GM23248 (cell line): ENCODE data around the gene CST9L. TPM values are rescaled to one million over a fixed set of nuclear protein-coding genes. Genes with fewer than 3 reads are reported as not detected.

Experiments used
- DNase-seq: peaks from one replicate; pipeline ENCODE4 v3.0.0-alpha.2; 2015
- H2AFZ ChIP-seq: fragments of 200-600 bp; sonication (generic); 2 replicates; pipeline ENCODE4 v1.6.1; 2016; ENCODE audit warnings: antibody characterized with exemption
- H3F3A ChIP-seq: fragments of 200-600 bp; sonication (generic); 2 replicates; pipeline ENCODE4 v1.6.1; 2016; ENCODE audit warnings: mild to moderate bottlenecking, antibody characterized with exemption, mixed run types; ENCODE audit not compliant: insufficient read depth
- H3K27ac ChIP-seq: fragments of 200-600 bp; sonication (generic); 2 replicates; pipeline ENCODE4 v1.5.1; 2016; ENCODE audit warnings: mild to moderate bottlenecking
- H3K27me3 ChIP-seq: fragments of 200-600 bp; sonication (generic); replicated peaks from 2 replicates; pipeline ENCODE4 v1.6.1; 2016; ENCODE audit warnings: mild to moderate bottlenecking; ENCODE audit not compliant: insufficient read depth
- H3K36me3 ChIP-seq: fragments of 200-600 bp; sonication (generic); 2 replicates; pipeline ENCODE4 v1.6.1; 2016; ENCODE audit warnings: low read depth, mild to moderate bottlenecking
- H3K4me1 ChIP-seq: fragments of 200-600 bp; sonication (generic); 2 replicates; pipeline ENCODE4 v1.6.1; 2016; ENCODE audit warnings: mild to moderate bottlenecking; ENCODE audit not compliant: insufficient read depth
- H3K4me2 ChIP-seq: fragments of 200-600 bp; sonication (generic); one replicate; pipeline ENCODE4 v1.6.1; 2016; ENCODE audit warnings: mild to moderate bottlenecking; ENCODE audit not compliant: unreplicated experiment
- H3K4me3 ChIP-seq: fragments of 200-600 bp; sonication (generic); 2 replicates; pipeline ENCODE4 v1.5.1; 2016; ENCODE audit warnings: mild to moderate bottlenecking
- H3K79me2 ChIP-seq: fragments of 200-600 bp; sonication (generic); 2 replicates; pipeline ENCODE4 v1.6.1; 2016; ENCODE audit warnings: mild to moderate bottlenecking; ENCODE audit not compliant: insufficient read depth
- H3K9ac ChIP-seq: fragments of 200-600 bp; sonication (generic); 2 replicates; pipeline ENCODE4 v1.6.1; 2016; ENCODE audit warnings: mild to moderate bottlenecking
- H3K9me2 ChIP-seq: fragments of 200-600 bp; sonication (generic); 2 replicates; pipeline ENCODE4 v1.6.1; 2016; ENCODE audit warnings: mixed run types, mild to moderate bottlenecking, moderate library complexity; ENCODE audit not compliant: insufficient read depth
- H3K9me3 ChIP-seq: fragments of 200-600 bp; sonication (generic); one replicate; pipeline ENCODE4 v1.6.1; 2017; ENCODE audit warnings: low read depth
- H4K20me1 ChIP-seq: fragments of 200-600 bp; sonication (generic); 2 replicates; pipeline ENCODE4 v1.6.0; 2016; ENCODE audit not compliant: insufficient read depth
- EZH2 ChIP-seq: fragments of 200-600 bp; sonication (generic); IDR thresholded peaks from 2 replicates; pipeline ENCODE4 v1.6.1; 2018; ENCODE audit warnings: antibody characterized with exemption, mild to moderate bottlenecking; ENCODE audit not compliant: insufficient read depth, poor library complexity, severe bottlenecking
- EZH2phosphoT487 ChIP-seq: fragments of 200-600 bp; sonication (generic); IDR thresholded peaks from 2 replicates; pipeline ENCODE4 v1.6.1; 2018; ENCODE audit warnings: antibody characterized with exemption, moderate library complexity, mild to moderate bottlenecking, low read depth; ENCODE audit not compliant: insufficient read depth
- WGBS, 2 experiments: methylation state at CpG; one replicate each; pipeline ENCODE4 v1.1.6; 2015 to 2017; ENCODE audit warnings: low lambda C conversion rate in 2 of 2, low coverage in 1 of 2; ENCODE audit errors: missing lambda C conversion rate in 2 of 2; 5-methylcytosine and 5-hydroxymethylcytosine counted together
- in situ Hi-C: fragments of 300-500 bp; cut with MboI; formaldehyde crosslinking; loops from 2 replicates; pipeline ENCODE4 v1.15.0; 2020
- polyA plus RNA-seq: library from polyadenylated mRNA; unstranded; fragments of >200 nt; fragmentation: Nextera tagmentation; extraction: Ambion mirVana; gene quantifications from 2 replicates; pipeline ENCODE4 v1.2.1, GENCODE V29; 2016
- total RNA-seq: library from RNA; depleted of rRNA; stranded (reverse); fragments of >200 nt; shearing (Covaris generic); gene quantifications from 2 replicates; pipeline ENCODE4 v1.2.3, GENCODE V29; 2014

The CST9L gene
- total and polyA plus RNA-seq, 2 experiments from 2014 or later: not detected

DNA sequence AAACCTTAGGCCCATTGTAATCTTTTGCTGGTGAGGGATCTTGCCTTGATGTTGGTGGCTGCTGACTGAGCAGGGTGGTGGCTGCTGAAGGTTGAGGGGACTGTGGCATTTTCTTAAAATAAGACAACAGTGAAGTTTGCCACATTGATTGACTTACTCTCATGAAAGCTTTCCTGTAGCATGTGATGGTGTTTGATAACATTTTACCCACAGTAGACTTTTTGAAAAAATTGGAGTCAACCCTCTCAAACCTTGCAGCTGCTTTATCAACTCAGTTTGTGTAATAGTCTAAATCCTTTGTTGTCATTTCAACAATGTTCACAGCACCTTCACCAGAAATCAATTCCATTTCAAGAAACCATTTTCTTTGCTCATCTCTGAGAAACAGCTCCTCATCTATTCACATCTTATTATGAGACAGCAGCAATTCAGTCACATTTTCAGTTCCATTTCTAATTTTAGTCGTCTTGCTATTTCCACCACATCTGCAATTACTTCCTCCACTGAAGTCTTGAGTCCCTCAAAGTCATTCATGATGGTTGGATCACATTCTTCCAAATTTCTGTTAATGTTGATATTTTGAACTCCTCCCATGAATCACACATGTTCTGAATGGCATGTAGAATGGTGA, 37.2 kb downstream of the CST9L start:
- TF ChIP-seq EZH2 (no peak), EZH2phosphoT487 (no peak)

DNA sequence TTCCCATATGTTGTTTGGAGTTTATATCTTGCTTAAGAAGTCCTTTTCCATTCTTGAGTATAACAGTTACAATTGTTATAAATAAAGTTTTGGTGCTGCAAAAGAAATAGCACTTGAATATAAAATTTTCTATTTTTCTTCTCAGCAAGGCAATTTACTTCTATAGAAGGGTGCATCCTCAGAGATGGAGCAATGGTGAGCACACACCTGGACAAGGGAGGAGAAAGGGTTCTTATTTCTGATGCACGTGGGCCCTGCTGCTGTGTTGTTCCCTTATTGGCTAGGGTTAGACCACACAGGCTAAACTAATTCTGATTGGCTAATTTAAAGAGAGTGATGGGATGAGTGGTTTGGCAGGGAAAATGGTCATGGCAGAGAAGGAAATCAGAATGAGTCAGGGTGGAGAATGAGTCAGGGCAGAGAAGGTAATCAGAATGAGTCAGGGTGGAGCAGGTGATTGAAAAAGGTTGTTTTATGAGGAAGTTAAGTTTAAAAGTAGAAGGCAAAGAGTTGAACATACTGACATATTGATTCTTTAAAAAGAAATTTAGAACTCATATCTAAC, 39.3 kb downstream of the CST9L start:
- no peak for DNase-seq
- no peak for TF ChIP-seq EZH2phosphoT487
- no peak for TF ChIP-seq EZH2
- H3F3A ChIP-seq: no peaks in the 10 kb centered on the region
- no peak overlapping the region for H3K27ac ChIP-seq
- H3K4me2 ChIP-seq: no peak overlapping the region
- H3K4me1 ChIP-seq: no peaks in the 10 kb centered on the region
- no peaks in the 10 kb centered on the region for H3K9me2 ChIP-seq
- WGBS, 2 experiments: 5 to 6% methylated on average over 1 of the region's 1 CpG
- no peak overlapping the region for H3K4me3 ChIP-seq
- no peak overlapping the region for H3K9ac ChIP-seq
- H3K27me3 ChIP-seq: 0 out of 2 replicates have a peak, but pooled peaks cover 3% of the 10 kb centered on the region
- H4K20me1 ChIP-seq: no peaks in the 10 kb centered on the region
- no peaks in the 10 kb centered on the region for H3K9me3 ChIP-seq
- no peaks in the 10 kb centered on the region for H3K36me3 ChIP-seq
- no peaks in the 10 kb centered on the region for H3K79me2 ChIP-seq
- H2AFZ ChIP-seq: no peak overlapping the region
- in situ Hi-C loops: no loop called here

More for the DNA sequence above, 37.2 kb downstream of the CST9L start:
- no peak overlapping the region for H3K4me2 ChIP-seq
- no peaks in the 10 kb centered on the region for H3F3A ChIP-seq
- no peaks in the 10 kb centered on the region for H4K20me1 ChIP-seq
- no peaks in the 10 kb centered on the region for H3K9me2 ChIP-seq
- H3K79me2 ChIP-seq: no peaks in the 10 kb centered on the region
- DNase-seq: no peak
- H3K27ac ChIP-seq: no peak overlapping the region
- H3K9me3 ChIP-seq: no peaks in the 10 kb centered on the region
- H3K4me3 ChIP-seq: no peak overlapping the region
- no peaks in the 10 kb centered on the region for H3K27me3 ChIP-seq
- no peaks in the 10 kb centered on the region for H3K36me3 ChIP-seq
- in situ Hi-C loops: no loop called here
- no peak overlapping the region for H2AFZ ChIP-seq
- 0% methylated on average over 1 of the region's 1 CpG for WGBS, 2 experiments
- H3K4me1 ChIP-seq: no peaks in the 10 kb centered on the region
- H3K9ac ChIP-seq: no peak overlapping the region

GRCh38 chr20:23526850-23527249, 41.4 kb downstream of the CST9L start:
- WGBS, 2 experiments: 63 to 78% methylated on average over 1 of the region's 1 CpG

DNA sequence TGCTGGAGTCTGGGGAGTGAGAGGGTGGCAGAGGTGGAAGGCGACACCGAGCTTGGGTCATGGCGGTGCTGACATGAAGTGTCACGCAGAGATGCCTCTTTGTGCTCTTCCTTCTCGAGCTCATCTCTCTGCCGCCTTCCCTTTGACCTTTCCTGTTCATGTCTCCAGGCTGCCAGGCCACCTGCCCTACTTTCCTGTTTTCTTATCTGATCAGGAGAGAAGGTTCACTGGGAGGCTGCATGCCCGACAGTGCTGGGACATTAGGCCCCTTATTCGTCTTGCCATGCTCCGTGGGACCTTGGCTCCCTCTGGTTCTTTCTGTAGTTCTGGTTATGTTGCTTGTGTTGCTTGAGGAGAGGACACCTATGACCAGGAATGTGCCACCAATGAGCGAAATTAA, 44.1 kb downstream of the CST9L start:
- in situ Hi-C loops: no loop called here
- TF ChIP-seq EZH2phosphoT487 (no peak), EZH2 (no peak)
- WGBS, 2 experiments: 53 to 62% methylated on average over 9 to 10 of the region's 10 CpGs
- Histone ChIP-seq H3F3A (no peaks in the 10 kb centered on the region), H4K20me1 (no peaks in the 10 kb centered on the region), H3K79me2 (no peaks in the 10 kb centered on the region), H3K9me2 (no peaks in the 10 kb centered on the region), H2AFZ (no peak overlapping the region), H3K9me3 (no peaks in the 10 kb centered on the region), H3K27me3 (0 out of 2 replicates have a peak, but pooled peaks cover 9% of the 10 kb centered on the region), H3K4me1 (no peaks in the 10 kb centered on the region), H3K36me3 (no peaks in the 10 kb centered on the region), H3K4me3 (no peak overlapping the region), H3K4me2 (no peak overlapping the region), H3K9ac (no peak overlapping the region), H3K27ac (no peak overlapping the region)
- no peak for DNase-seq

More at GRCh38 chr20:23526850-23527249, 41.4 kb downstream of the CST9L start:
- no peaks in the 10 kb centered on the region for H3K79me2 ChIP-seq
- no peak overlapping the region for H3K4me2 ChIP-seq
- in situ Hi-C loops: no loop called here
- TF ChIP-seq EZH2: no peak
- no peak for TF ChIP-seq EZH2phosphoT487
- H3F3A ChIP-seq: no peaks in the 10 kb centered on the region
- no peak overlapping the region for H3K27ac ChIP-seq
- H3K9me3 ChIP-seq: no peaks in the 10 kb centered on the region
- no peak overlapping the region for H2AFZ ChIP-seq
- no peaks in the 10 kb centered on the region for H3K9me2 ChIP-seq
- H3K9ac ChIP-seq: no peak overlapping the region
- no peak for DNase-seq
- H3K27me3 ChIP-seq: 0 out of 2 replicates have a peak, but pooled peaks cover 9% of the 10 kb centered on the region
- no peaks in the 10 kb centered on the region for H3K4me1 ChIP-seq
- H3K36me3 ChIP-seq: no peaks in the 10 kb centered on the region
- no peak overlapping the region for H3K4me3 ChIP-seq
- H4K20me1 ChIP-seq: no peaks in the 10 kb centered on the region
